ENCODE results near the gene HIVEP2. TPM values are rescaled to one million over a fixed set of nuclear protein-coding genes. Genes with fewer than 3 reads are reported as not detected.

Gene HIVEP2
- total RNA-seq, 3 donors from 2014 or later (not counting 1 experiment from before 2014, with no cell fraction given), result 14.6 to 21.6 (median 18.7) TPM

DNA sequence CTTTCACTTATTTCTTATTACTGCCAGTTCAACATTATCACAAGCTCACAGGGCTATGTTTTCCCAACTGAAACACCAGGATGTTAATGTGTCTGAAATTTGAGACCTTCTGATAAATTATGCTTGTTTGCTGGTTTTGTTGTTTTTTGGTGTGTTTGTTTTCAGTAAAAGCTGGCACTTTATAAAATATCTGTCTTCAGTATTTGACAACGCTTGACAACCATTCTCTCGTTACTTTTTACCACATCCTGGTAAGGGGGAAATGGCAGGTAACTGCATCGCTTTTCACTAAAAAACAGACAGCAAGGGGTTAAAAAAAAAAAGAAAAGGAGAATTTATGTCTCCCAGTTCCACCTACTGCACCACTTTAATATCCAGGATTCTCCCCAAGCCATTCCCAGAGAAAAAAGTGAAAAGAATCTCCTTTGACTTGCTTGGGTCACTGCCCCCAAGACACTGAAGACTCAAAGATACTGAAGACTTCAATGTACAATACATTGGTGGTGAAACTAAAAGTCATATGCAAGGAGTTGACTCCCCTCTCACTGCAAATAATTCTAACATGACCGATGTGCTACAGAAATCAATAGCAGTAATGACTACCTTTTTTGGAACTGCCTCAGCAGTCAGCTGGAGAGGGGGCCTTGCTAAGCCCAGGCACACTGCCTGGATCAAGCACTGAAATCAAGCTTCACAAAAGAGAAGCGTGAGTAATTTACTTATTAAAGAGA lies 88.9 kb downstream of the HIVEP2 start:
- Histone ChIP-seq H3K4me3 (ENCODE audit: low read length) (no peak overlapping the region), H3K9me3 (ENCODE audit: control insufficient read depth, insufficient read depth, low read length) (no peaks in the 10 kb centered on the region), H3K4me1 (ENCODE audit: control insufficient read depth, insufficient read depth, low read length) (peaks cover 39% of the 10 kb centered on the region), H3K36me3 (ENCODE audit: control insufficient read depth, insufficient read depth, low read length) (no peaks in the 10 kb centered on the region), H3K27me3 (ENCODE audit: control insufficient read depth, insufficient read depth, low read length) (no peaks in the 10 kb centered on the region), H3K27ac (ENCODE audit: low read length) (peak overlapping the region; percentile 65)
- Mint-ChIP-seq H3K27ac (peak overlapping the region; percentile 78 to 92), H3K4me3 (peak overlapping the region; percentile 89), H3K4me1 (peaks cover 43 to 46% of the 10 kb centered on the region in 2 donors), H3K9me3 (no peaks in the 10 kb centered on the region), H3K27me3 (ENCODE audit: low read depth in 2 of 2) (no peaks in the 10 kb centered on the region), H3K36me3 (no peaks in the 10 kb centered on the region)
- TF ChIP-seq, protein P1, sequence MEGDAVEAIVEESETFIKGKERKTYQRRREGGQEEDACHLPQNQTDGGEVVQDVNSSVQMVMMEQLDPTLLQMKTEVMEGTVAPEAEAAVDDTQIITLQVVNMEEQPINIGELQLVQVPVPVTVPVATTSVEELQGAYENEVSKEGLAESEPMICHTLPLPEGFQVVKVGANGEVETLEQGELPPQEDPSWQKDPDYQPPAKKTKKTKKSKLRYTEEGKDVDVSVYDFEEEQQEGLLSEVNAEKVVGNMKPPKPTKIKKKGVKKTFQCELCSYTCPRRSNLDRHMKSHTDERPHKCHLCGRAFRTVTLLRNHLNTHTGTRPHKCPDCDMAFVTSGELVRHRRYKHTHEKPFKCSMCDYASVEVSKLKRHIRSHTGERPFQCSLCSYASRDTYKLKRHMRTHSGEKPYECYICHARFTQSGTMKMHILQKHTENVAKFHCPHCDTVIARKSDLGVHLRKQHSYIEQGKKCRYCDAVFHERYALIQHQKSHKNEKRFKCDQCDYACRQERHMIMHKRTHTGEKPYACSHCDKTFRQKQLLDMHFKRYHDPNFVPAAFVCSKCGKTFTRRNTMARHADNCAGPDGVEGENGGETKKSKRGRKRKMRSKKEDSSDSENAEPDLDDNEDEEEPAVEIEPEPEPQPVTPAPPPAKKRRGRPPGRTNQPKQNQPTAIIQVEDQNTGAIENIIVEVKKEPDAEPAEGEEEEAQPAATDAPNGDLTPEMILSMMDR (IDR thresholded peaks at IDR 0.05), result no peak
- DNase-seq (peak in 1 of 2 donors; percentile 54), ATAC-seq (peak; percentile 2 to 36 (median 27))
- intact Hi-C loops (cut with micrococcal nuclease), result loop anchor here (2.0 to 10.0 kb wide), 6 partner anchors 13 to 111 kb away; no protein-coding TSS in a partner anchor
- WGBS (ENCODE audit: insufficient coverage), result 56% methylated on average over 2 of the region's 5 CpGs

- H3K4me1 ChIP-seq (ENCODE audit: control insufficient read depth, insufficient read depth, low read length), result peaks cover 41% of the 10 kb centered on the region
- TF ChIP-seq, protein P1 (IDR thresholded peaks at IDR 0.05), result no peak
- ATAC-seq, result no peak
- peak overlapping the region; percentile 78 to 92 for H3K27ac Mint-ChIP-seq
- no peaks in the 10 kb centered on the region for H3K27me3 ChIP-seq (ENCODE audit: control insufficient read depth, insufficient read depth, low read length)
- peak overlapping the region; percentile 89 for H3K4me3 Mint-ChIP-seq
- H3K36me3 Mint-ChIP-seq, result no peaks in the 10 kb centered on the region
- no peak overlapping the region for H3K4me3 ChIP-seq (ENCODE audit: low read length)
- H3K27ac ChIP-seq (ENCODE audit: low read length), result peak overlapping the region; percentile 65
- H3K36me3 ChIP-seq (ENCODE audit: control insufficient read depth, insufficient read depth, low read length), result no peaks in the 10 kb centered on the region
- peaks cover 55 to 58% of the 10 kb centered on the region in 2 donors for H3K4me1 Mint-ChIP-seq
- H3K9me3 Mint-ChIP-seq, result no peaks in the 10 kb centered on the region
- WGBS (ENCODE audit: insufficient coverage), result 81% methylated on average over 11 of the region's 12 CpGs
- intact Hi-C loops (cut with micrococcal nuclease), result loop anchor here (5.0 to 10.0 kb wide), 3 partner anchors 33 to 110 kb away; no protein-coding TSS in a partner anchor
- H3K9me3 ChIP-seq (ENCODE audit: control insufficient read depth, insufficient read depth, low read length), result no peaks in the 10 kb centered on the region
- H3K27me3 Mint-ChIP-seq (ENCODE audit: low read depth in 2 of 2), result no peaks in the 10 kb centered on the region
- no peak for DNase-seq
Measured at GRCh38 chr6:142854589-142855488, 90.1 kb downstream of the HIVEP2 start.

GRCh38 chr6:142853244-142854180 lies 91.5 kb downstream of the HIVEP2 start:
- H3K36me3 ChIP-seq (ENCODE audit: control insufficient read depth, insufficient read depth, low read length), result no peaks in the 10 kb centered on the region
- Mint-ChIP-seq H3K4me1 (peaks cover 60 to 64% of the 10 kb centered on the region in 2 donors), H3K27ac (peak overlapping the region in 1 of 2 donors; percentile 25), H3K36me3 (no peaks in the 10 kb centered on the region), H3K9me3 (no peaks in the 10 kb centered on the region), H3K4me3 (no peak overlapping the region), H3K27me3 (ENCODE audit: low read depth in 2 of 2) (no peaks in the 10 kb centered on the region)
- TF ChIP-seq, protein P1 (IDR thresholded peaks at IDR 0.05), result no peak
- peaks cover 45% of the 10 kb centered on the region for H3K4me1 ChIP-seq (ENCODE audit: control insufficient read depth, insufficient read depth, low read length)
- intact Hi-C loops (cut with micrococcal nuclease), result loop anchor here (10.0 kb wide), 1 partner anchor 109 kb away; no protein-coding TSS in a partner anchor
- H3K4me3 ChIP-seq (ENCODE audit: low read length), result no peak overlapping the region
- 90% methylated on average over 6 of the region's 6 CpGs for WGBS (ENCODE audit: insufficient coverage)
- ATAC-seq, result no peak
- no peak overlapping the region for H3K27ac ChIP-seq (ENCODE audit: low read length)
- H3K27me3 ChIP-seq (ENCODE audit: control insufficient read depth, insufficient read depth, low read length), result no peaks in the 10 kb centered on the region
- DNase-seq, result peak in 1 of 2 donors; percentile 49
- no peaks in the 10 kb centered on the region for H3K9me3 ChIP-seq (ENCODE audit: control insufficient read depth, insufficient read depth, low read length)

All from natural killer cell (primary cell).